ENCODE results near the gene FRAT2.
A peak's percentile ranks its signal among the peaks of the same experiment; 100 is the strongest.

Gene FRAT2

DNA sequence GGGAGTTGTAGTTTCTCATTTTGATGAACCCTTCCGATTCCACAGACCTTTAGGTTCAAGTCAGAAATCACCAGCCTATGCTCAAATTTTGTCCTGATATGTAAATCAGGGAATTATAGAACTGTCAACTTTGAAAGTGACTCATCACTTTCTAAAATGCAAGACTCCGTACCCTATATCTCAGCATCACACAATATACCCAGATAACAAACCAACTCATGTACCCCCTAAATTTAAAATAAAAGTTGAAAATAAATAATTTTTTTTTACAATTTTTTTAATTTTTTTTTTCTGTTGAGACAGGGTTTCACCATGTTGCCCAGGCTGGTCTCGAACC is 41.7 kb downstream of the FRAT2 start:
- Histone ChIP-seq H3K27me3 (ENCODE audit: control insufficient read depth in 1 of 2, insufficient read depth in 1 of 2, low read length in 2 of 2) (no peaks in the 10 kb centered on the region), H3K14ac (ENCODE audit: low read length in 2 of 2) (no peak overlapping the region), H4K8ac (ENCODE audit: low read length) (no peak overlapping the region), H3K4me3 (ENCODE audit: insufficient read depth in 1 of 2, low read depth in 1 of 2, low read length in 2 of 2) (no peak overlapping the region), H3K79me1 (replicated peaks; ENCODE audit: low read length, poor library complexity, severe bottlenecking) (peaks cover 10% of the 10 kb centered on the region), H3K9me3 (ENCODE audit: control insufficient read depth, low read length) (no peaks in the 10 kb centered on the region), H3K9ac (ENCODE audit: low read length) (no peak overlapping the region), H3K4me2 (ENCODE audit: low read length, poor library complexity, severe bottlenecking) (peak overlapping the region; percentile 49), H3K4ac (ENCODE audit: low read depth in 1 of 2, low read length in 2 of 2) (no peak overlapping the region), H3K27ac (ENCODE audit: low read length, poor library complexity, severe bottlenecking) (no peak overlapping the region), H2AFZ (ENCODE audit: low read depth, low read length) (no peak overlapping the region), H2BK120ac (ENCODE audit: low read depth, low read length) (no peak overlapping the region), H3K36me3 (ENCODE audit: control insufficient read depth in 1 of 2, insufficient read depth in 2 of 2, low read depth in 1 of 2, low read length in 2 of 2) (no peaks in the 10 kb centered on the region), H2BK12ac (ENCODE audit: low read length in 2 of 2) (no peak overlapping the region), H3K4me1 (ENCODE audit: control insufficient read depth, insufficient read depth, low read depth, low read length) (peaks cover 3% of the 10 kb centered on the region), H2AK5ac (ENCODE audit: low read length, severe bottlenecking) (no peak overlapping the region), H4K91ac (ENCODE audit: low read length) (no peak overlapping the region), H2BK15ac (ENCODE audit: low read depth, poor library complexity, severe bottlenecking) (no peak overlapping the region), H3K18ac (ENCODE audit: low read depth in 1 of 2, low read length in 2 of 2) (no peak overlapping the region), H2BK5ac (ENCODE audit: low read depth, low read length, poor library complexity, severe bottlenecking) (no peak overlapping the region), H3K23ac (ENCODE audit: low read length in 2 of 2) (no peak overlapping the region)
- no peak for DNase-seq
- 100% methylated on average over 1 of the region's 3 CpGs for WGBS

DNA sequence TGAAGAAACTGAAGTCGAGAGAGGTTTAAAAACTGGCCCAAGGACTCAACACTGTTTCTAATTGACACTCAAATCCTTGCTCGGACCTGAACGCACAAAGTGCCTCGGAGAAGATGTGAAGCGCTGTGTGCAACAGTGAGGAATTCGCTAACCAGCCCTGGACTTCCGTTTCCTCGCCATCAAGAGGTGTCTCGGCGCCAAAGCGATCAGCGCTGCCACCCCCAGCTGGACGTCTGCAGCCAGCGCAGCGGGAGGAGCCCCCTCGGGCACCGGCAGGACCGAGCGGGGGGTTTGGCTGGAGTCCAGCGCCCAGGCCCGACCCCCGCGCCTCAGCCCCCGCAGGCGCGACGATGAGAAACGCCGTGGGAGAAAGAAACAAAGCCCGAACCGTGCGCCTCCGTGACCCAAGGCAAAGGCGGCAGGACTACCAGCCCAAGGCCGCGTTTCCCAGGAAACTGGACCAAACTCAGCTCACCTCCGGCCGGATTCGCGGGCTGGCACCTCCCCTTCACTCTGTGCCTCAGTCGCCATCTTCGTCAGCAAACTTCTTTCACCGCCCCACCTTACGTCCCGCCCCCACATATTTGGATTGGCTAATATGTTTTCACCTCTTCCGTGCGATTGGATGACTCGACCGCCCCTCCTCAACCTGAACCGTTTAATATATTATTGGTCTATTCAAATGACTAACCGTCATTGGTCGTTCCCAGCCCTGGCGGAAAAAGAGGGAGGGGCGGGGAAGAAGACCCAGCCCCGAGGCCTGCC is 42.2 kb downstream of the FRAT2 start, which contains the start of gene ARHGAP19:
TSS of gene ARHGAP19 (minus strand) at position 541 of the 765 bp plus-strand sequence. CDS start at position 531, 10 bp downstream.
- Histone ChIP-seq H3K36me3 (ENCODE audit: control insufficient read depth in 1 of 2, insufficient read depth in 2 of 2, low read depth in 1 of 2, low read length in 2 of 2) (no peaks in the 10 kb centered on the region), H3K18ac (ENCODE audit: low read depth in 1 of 2, low read length in 2 of 2) (peak within 1 kb of the TSS; percentile 81 to 92), H3K79me1 (replicated peaks; ENCODE audit: low read length, poor library complexity, severe bottlenecking) (peaks cover 12% of the 10 kb centered on the region), H4K8ac (ENCODE audit: low read length) (peak within 1 kb of the TSS; percentile 87), H2BK12ac (ENCODE audit: low read length in 2 of 2) (peak within 1 kb of the TSS in 1 of 2 experiments; percentile 14), H2BK15ac (ENCODE audit: low read depth, poor library complexity, severe bottlenecking) (peak within 1 kb of the TSS; percentile 86), H3K27ac (ENCODE audit: low read length, poor library complexity, severe bottlenecking) (peak within 1 kb of the TSS; percentile 91), H3K9me3 (ENCODE audit: control insufficient read depth, low read length) (no peaks in the 10 kb centered on the region), H2BK120ac (ENCODE audit: low read depth, low read length) (peak within 1 kb of the TSS; percentile 67), H2AFZ (ENCODE audit: low read depth, low read length) (peak within 1 kb of the TSS; percentile 64), H3K9ac (ENCODE audit: low read length) (peak within 1 kb of the TSS; percentile 90), H2AK5ac (ENCODE audit: low read length, severe bottlenecking) (no peak within 1 kb of the TSS), H3K4me3 (ENCODE audit: insufficient read depth in 1 of 2, low read depth in 1 of 2, low read length in 2 of 2) (peak within 1 kb of the TSS; percentile 83 to 89), H3K14ac (ENCODE audit: low read length in 2 of 2) (peak within 1 kb of the TSS in 1 of 2 experiments; percentile 6), H3K4me2 (ENCODE audit: low read length, poor library complexity, severe bottlenecking) (peak within 1 kb of the TSS; percentile 77), H3K4ac (ENCODE audit: low read depth in 1 of 2, low read length in 2 of 2) (peak within 1 kb of the TSS; percentile 75 to 93), H3K4me1 (ENCODE audit: control insufficient read depth, insufficient read depth, low read depth, low read length) (peaks cover 3% of the 10 kb centered on the region), H4K91ac (ENCODE audit: low read length) (peak within 1 kb of the TSS; percentile 85), H3K27me3 (ENCODE audit: control insufficient read depth in 1 of 2, insufficient read depth in 1 of 2, low read length in 2 of 2) (no peaks in the 10 kb centered on the region), H3K23ac (ENCODE audit: low read length in 2 of 2) (no peak within 1 kb of the TSS), H2BK5ac (ENCODE audit: low read depth, low read length, poor library complexity, severe bottlenecking) (peak within 1 kb of the TSS; percentile 91)
- under 1% methylated on average over 46 of the region's 55 CpGs for WGBS
- DNase-seq, result peak; percentile 99

DNA sequence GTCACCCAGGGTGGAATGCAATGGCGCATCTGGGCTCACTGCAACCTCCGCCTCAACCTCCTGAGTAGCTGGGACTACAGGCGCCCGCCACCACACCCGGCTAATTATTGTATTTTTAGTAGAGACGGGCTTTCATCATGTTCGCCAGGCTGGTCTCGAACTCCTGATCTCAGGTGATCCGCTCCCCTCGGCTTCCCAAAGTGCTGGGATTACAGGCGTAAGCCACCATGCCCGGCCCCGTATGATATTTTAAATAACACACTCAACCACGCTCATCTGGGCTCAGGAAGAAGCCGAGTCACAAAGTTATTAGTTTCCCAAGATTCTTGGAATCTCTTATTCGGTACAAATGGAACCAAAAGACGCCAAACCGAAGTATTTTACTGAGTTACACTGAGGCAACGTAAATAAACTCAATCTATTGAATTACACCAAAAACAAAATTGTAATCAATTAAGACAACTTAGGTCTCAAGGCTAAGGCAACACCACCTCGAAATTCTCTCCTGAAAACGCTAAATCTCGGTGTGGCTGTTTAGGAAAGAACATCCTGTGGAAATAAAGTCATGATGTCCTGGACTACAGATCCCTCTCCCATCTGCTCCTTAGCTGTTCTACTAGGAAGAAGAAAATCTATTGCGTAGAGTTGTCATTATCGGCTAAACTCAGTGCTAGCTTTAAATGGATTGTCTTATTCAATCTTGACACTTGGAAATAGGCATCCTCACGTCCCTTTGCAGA is 43.0 kb downstream of the FRAT2 start:
- H3K4ac ChIP-seq (ENCODE audit: low read depth in 1 of 2, low read length in 2 of 2), result peak overlapping the region; percentile 15 to 30
- peak overlapping the region; percentile 91 for H3K27ac ChIP-seq (ENCODE audit: low read length, poor library complexity, severe bottlenecking)
- H2BK12ac ChIP-seq (ENCODE audit: low read length in 2 of 2), result no peak overlapping the region
- H2BK120ac ChIP-seq (ENCODE audit: low read depth, low read length), result no peak overlapping the region
- H4K91ac ChIP-seq (ENCODE audit: low read length), result no peak overlapping the region
- no peaks in the 10 kb centered on the region for H3K27me3 ChIP-seq (ENCODE audit: control insufficient read depth in 1 of 2, insufficient read depth in 1 of 2, low read length in 2 of 2)
- H2AK5ac ChIP-seq (ENCODE audit: low read length, severe bottlenecking), result no peak overlapping the region
- peaks cover 15% of the 10 kb centered on the region for H3K79me1 ChIP-seq (replicated peaks; ENCODE audit: low read length, poor library complexity, severe bottlenecking)
- H3K4me2 ChIP-seq (ENCODE audit: low read length, poor library complexity, severe bottlenecking), result peak overlapping the region; percentile 77
- H2AFZ ChIP-seq (ENCODE audit: low read depth, low read length), result peak overlapping the region; percentile 64
- H2BK5ac ChIP-seq (ENCODE audit: low read depth, low read length, poor library complexity, severe bottlenecking), result no peak overlapping the region
- WGBS, result 71% methylated on average over 24 of the region's 25 CpGs
- no peaks in the 10 kb centered on the region for H3K36me3 ChIP-seq (ENCODE audit: control insufficient read depth in 1 of 2, insufficient read depth in 2 of 2, low read depth in 1 of 2, low read length in 2 of 2)
- no peak overlapping the region for H3K23ac ChIP-seq (ENCODE audit: low read length in 2 of 2)
- no peak overlapping the region for H2BK15ac ChIP-seq (ENCODE audit: low read depth, poor library complexity, severe bottlenecking)
- no peak overlapping the region for H3K14ac ChIP-seq (ENCODE audit: low read length in 2 of 2)
- H3K18ac ChIP-seq (ENCODE audit: low read depth in 1 of 2, low read length in 2 of 2), result peak overlapping the region in 1 of 2 experiments; percentile 81
- H3K9me3 ChIP-seq (ENCODE audit: control insufficient read depth, low read length), result no peaks in the 10 kb centered on the region
- H4K8ac ChIP-seq (ENCODE audit: low read length), result peak overlapping the region; percentile 37
- H3K4me3 ChIP-seq (ENCODE audit: insufficient read depth in 1 of 2, low read depth in 1 of 2, low read length in 2 of 2), result peak overlapping the region in 1 of 2 experiments; percentile 89
- no peak for DNase-seq
- H3K9ac ChIP-seq (ENCODE audit: low read length), result peak overlapping the region; percentile 90
- peaks cover 3% of the 10 kb centered on the region for H3K4me1 ChIP-seq (ENCODE audit: control insufficient read depth, insufficient read depth, low read depth, low read length)
